GM12892 (cell line): Measurements from ENCODE around the gene MORN2.

Experiments
- POLR2A ChIP-seq: IDR thresholded peaks from 2 replicates; pipeline ENCODE4 v1.6.1; 2011; ENCODE audit warnings: low read depth, low read length, control low read depth
- POLR2AphosphoS5 ChIP-seq: IDR thresholded peaks from 2 replicates; pipeline ENCODE4 v1.6.1; 2011; ENCODE audit warnings: low read depth, low read length, control low read depth
- TAF1 ChIP-seq: IDR thresholded peaks from 2 replicates; pipeline ENCODE4 v1.6.1; 2011; ENCODE audit warnings: low read depth, mild to moderate bottlenecking, control low read depth, low read length, borderline replicate concordance

DNA sequence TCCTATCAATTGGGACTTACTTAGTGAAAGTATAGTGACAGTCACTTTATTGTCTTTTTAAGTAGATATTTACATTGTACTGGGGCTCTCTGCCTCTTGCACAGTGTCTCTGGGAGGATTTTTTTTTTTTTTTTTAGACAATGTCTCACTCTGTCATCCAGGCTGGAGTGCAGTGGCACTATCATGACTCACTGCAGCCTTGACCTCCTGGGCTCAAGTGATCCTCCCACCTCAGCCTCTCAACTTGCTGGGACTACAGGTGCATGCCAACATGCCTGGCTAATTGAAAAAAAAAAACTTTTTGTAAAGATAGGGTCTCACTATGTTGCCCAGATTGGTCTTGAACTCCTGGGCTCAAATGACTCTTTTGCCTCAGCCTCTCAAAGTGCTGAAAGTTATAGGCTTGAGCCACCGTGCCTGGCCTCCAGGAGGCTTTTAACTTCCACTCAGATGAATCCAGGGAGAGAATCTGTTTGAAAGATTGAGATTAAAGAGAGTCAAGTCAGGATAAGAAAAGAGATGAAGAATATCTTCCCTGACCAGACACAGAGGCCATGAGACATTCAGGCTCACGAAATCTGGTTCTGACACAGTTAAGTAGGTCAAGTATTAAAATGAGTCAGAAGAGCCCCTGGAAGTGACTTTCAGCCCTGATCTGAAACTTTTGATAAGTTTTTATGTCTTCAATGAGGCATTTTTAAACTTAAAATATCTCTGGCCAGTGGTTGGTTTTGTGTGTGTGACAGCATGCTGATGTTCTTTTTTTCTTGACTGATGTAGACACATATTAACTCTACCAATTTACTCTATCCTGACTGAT lies 32.2 kb downstream of the MORN2 start:
- TF ChIP-seq POLR2A: no peak
- TF ChIP-seq TAF1: no peak
- no peak for TF ChIP-seq POLR2AphosphoS5
